GM19468 (cell line): ENCODE results near the gene ATG12.
"Not testable (repeated sequence)": the region's sequence is repeated elsewhere in the genome, so short reads cannot be mapped to it uniquely, and the experiment has no call there.

Source experiments
- ATAC-seq: cut with Tn5 transposase; IDR thresholded peaks from one replicate; pipeline ENCODE4 v1.9.1; 2021; ENCODE audit warnings: mild to moderate bottlenecking, moderate library complexity, moderate number of reproducible peaks; ENCODE audit not compliant: unreplicated experiment; ENCODE audit errors: extremely low read depth

Gene ATG12

DNA sequence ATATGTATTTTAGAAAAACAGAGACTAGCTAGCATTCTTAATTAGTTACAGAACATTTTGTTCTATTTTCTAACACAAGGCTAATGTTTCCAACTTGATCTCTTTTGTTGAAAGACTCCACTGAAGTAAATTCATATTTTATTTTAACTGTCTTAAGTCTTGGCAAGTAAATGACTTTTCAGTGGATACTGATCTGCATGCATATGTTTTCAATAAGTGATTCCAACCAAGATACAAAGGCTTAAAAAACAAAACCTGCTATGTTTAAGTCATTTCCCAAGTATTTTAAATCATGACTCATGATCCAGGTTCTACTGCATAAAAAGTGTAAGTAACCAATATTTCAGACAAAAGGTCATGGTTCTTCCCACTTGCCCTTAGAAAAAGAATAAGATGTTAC is 30.6 kb downstream of the ATG12 start:
- no peak for ATAC-seq

DNA sequence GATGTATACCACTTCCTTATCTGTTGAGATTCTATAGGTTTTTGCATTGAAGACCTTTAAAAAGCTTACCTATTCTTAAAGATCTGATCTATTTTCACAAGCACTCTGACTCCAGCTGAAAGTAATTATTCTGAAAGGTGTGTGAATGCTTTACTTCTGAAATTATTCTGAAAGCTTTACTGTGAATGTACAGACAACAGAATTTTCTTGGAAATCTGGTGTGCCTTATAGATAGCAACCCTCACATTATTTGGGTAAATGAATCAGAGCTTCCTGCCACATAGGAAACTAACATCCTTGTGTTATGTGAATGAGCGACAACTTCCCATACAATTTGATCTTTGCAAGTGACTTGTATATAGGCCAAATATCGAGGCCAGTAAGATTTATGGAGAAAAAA is 31.4 kb downstream of the ATG12 start:
- ATAC-seq: no peak

DNA sequence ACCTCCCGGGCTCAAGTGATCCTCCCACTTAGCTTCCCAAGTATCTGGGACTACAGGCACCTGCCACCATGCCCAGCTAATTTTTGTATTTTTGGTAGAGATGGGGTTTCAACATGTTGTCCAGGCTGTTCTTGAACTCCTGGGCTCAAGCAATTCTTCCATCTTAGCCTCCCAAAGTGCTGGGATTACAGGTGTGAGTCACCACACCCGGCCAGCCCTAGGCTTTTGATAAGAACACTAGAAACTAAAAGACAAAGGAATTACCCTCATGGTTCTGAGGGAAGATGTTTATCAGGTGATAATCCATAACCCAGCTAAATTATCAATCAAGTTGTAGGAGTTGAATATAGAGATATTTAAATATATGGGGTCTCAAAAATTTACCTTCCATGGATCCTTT is 33.3 kb downstream of the ATG12 start:
- not testable (repeated sequence) for ATAC-seq

GRCh38 chr5:115807654-115808052 is 33.7 kb downstream of the ATG12 start:
- no peak for ATAC-seq

GRCh38 chr5:115806986-115807653 is 34.2 kb downstream of the ATG12 start:
- ATAC-seq: no peak

GRCh38 chr5:115801984-115802383 is 39.4 kb downstream of the ATG12 start:
- no peak for ATAC-seq

DNA sequence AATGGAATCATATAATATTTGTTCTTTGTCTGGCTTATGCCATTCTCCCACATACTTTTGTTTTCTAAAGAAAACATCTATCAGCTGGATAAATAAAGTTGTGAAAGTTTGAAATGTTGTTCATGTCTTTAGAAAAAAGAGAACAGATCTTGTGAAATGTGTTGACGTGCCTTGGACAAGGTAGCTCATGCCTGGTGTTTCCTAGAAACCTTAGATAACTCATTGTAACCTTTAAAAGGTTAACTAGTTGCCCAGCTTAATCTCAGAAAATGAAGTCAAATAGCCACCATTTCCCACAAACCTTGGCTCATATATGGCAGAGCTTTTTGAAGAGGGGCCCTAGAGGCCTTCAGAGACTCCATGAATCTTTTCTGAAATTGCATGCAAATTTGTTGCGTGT is 40.2 kb downstream of the ATG12 start:
- no peak for ATAC-seq

- no peak for ATAC-seq
Measured at GRCh38 chr5:115800108-115800507, 41.3 kb downstream of the ATG12 start.

GRCh38 chr5:115798252-115798651 is 43.1 kb downstream of the ATG12 start:
- ATAC-seq: no peak

DNA sequence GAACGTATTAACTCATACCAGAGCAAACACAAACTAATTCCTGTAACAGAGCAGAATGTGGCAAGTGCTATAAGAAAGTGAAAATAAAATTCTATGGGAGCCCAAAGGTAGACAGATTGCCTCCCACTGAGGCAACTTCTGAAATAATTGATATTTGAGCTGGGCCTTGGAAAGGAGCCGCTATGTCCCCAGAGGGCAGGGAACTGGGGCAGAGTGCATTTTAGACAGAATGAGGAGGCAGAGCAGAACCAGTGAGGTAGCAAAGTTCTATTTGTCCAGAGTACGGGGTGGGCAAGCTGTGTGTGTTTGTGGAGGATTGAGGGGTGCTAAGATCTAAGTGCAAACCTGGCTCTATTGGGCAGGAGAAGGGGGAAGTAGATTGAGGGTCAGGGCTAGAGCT is 44.7 kb downstream of the ATG12 start:
- no peak for ATAC-seq

DNA sequence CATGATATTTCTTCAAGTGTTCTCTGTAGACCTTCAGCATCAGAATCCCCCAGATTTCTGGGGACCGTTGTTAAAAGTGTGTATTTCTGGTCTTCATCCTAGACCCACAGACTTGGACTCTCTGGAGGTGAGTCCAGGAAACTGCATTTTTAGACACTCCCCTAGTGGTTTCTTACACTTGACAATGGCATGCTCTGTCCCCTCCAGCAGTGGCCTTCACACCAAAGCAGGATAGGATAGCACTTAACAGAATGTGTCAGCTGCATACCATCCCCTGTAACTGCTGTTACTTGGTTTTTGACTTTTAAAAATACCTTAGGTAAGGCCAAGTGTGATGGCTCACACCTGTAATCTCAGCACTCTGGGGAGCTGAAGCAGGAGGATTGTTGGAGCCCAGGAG is 45.7 kb downstream of the ATG12 start:
- ATAC-seq: no peak

- no peak for ATAC-seq
Measured at GRCh38 chr5:115788440-115788839, 52.9 kb downstream of the ATG12 start.

GRCh38 chr5:115787426-115787825 is 53.9 kb downstream of the ATG12 start:
- no peak for ATAC-seq

DNA sequence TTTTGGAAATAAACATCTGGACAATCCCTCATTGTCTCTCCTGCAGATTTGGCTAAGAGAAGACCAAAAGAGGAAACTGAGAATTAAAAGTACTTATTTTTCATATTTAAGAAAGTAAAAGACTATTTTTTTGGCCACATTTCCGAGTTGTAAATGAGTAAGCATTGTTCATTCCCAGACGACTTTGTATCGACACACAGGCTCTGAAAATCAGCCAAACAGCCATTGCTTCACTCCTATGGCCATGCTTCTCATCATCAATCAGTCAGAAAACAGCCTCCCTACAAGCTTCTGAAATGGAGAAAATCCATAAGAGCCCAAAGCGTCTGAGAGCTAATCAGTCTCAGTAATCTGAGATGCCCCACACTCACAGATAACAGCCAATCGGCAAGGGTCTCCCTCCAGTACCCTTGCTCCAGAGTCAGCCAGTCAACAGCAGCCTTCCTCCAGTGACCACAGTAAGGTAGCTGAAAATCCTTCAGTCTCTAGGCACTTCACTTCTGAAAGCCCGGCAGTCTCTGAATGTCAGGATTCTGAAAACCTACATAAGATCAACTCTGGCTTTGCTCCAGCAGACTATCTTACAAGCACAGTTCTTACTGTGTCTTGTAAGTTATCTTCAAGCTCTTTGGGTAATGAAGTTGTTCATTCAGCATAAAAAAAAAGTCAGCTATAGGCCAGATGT is 55.8 kb downstream of the ATG12 start:
- no peak for ATAC-seq

DNA sequence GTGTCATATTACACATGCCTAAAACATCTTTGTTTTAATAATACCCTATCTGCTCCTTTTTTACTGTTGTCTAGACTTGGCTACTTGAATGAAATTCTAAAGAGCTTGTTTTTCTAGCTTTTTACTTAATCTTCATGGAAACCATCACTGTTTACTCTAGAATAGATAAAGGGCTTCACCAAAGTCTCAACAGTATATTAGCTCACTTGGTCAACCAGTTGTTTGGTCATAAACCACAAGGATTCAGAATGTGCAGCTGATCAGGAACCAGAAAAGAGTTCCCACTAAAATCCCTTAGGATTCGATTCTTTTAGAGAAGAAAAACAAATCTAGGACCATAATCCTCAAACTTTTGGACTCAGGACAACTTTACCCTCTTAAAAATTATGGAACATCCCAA is 62.9 kb downstream of the ATG12 start:
- ATAC-seq: no peak
